ENCODE measurements around the gene KBTBD2. TPM values are rescaled to one million over a fixed set of nuclear protein-coding genes. Genes with fewer than 3 reads are reported as not detected.

The KBTBD2 gene
- total and polyA plus RNA-seq, 12 donors = 16.0 to 57.0 (median 25.8) TPM

- Histone ChIP-seq H3K4me1 (replicated peaks in 1 of 2) (peaks cover 42 to 51% of the 10 kb centered on the region in 2 donors), H3K9me3 (replicated peaks in 1 of 3) (no peaks in the 10 kb centered on the region), H3K27ac (peak overlapping the region; percentile 70 to 99 (median 98)), H3K4me3 (peak overlapping the region; percentile 16 to 98 (median 55)), H3K27me3 (no peaks in the 10 kb centered on the region), H3K36me3 (replicated peaks in 1 of 2) (no peaks in the 10 kb centered on the region)
- TF ChIP-seq POLR2A (IDR thresholded peaks at IDR 0.05) (peak in 1 of 2 donors; percentile 19), CTCF (IDR thresholded peaks at IDR 0.05) (no peak)
- peak in 3 of 7 donors; percentile 29 to 43 (median 41) for DNase-seq
- WGBS, 4 donors = 0 to 1% (median 0%) methylated on average over 16 of the region's 16 CpGs
- intact Hi-C loops (cut with DNase I) = loop anchor here in 1 of 2 donors (10.0 kb wide), 1 partner anchor 45 kb away; no protein-coding TSS in a partner anchor
Observed at GRCh38 chr7:32890010-32890792, 1.4 kb downstream of the KBTBD2 start.

GRCh38 chr7:32888505-32888904 is 3.1 kb downstream of the KBTBD2 start:
- Histone ChIP-seq H3K27me3 (no peaks in the 10 kb centered on the region), H3K4me3 (no peak overlapping the region), H3K27ac (no peak overlapping the region), H3K36me3 (replicated peaks in 1 of 2) (no peaks in the 10 kb centered on the region), H3K4me1 (replicated peaks in 1 of 2) (peaks cover 46 to 64% of the 10 kb centered on the region in 2 donors), H3K9me3 (replicated peaks in 1 of 3) (no peaks in the 10 kb centered on the region)
- no peak for TF ChIP-seq CTCF (IDR thresholded peaks at IDR 0.05)
- no peak for TF ChIP-seq POLR2A (IDR thresholded peaks at IDR 0.05)
- no peak for DNase-seq
- intact Hi-C loops (cut with DNase I) = no loop called here
- WGBS, 4 donors = 82 to 95% (median 92%) methylated on average over 6 of the region's 6 CpGs

GRCh38 chr7:32887395-32887794 is 4.2 kb downstream of the KBTBD2 start:
- Histone ChIP-seq H3K27ac (no peak overlapping the region), H3K27me3 (no peaks in the 10 kb centered on the region), H3K36me3 (replicated peaks in 1 of 2) (no peaks in the 10 kb centered on the region), H3K4me1 (replicated peaks in 1 of 2) (peaks cover 36 to 57% of the 10 kb centered on the region in 2 donors), H3K4me3 (no peak overlapping the region), H3K9me3 (replicated peaks in 1 of 3) (no peaks in the 10 kb centered on the region)
- WGBS, 4 donors = 45 to 51% (median 46%) methylated on average over 3 of the region's 3 CpGs
- intact Hi-C loops (cut with DNase I) = no loop called here
- TF ChIP-seq POLR2A (IDR thresholded peaks at IDR 0.05) (no peak), CTCF (IDR thresholded peaks at IDR 0.05) (no peak)
- DNase-seq = no peak

- Histone ChIP-seq H3K27me3 (no peaks in the 10 kb centered on the region), H3K9me3 (replicated peaks in 1 of 3) (no peaks in the 10 kb centered on the region), H3K36me3 (replicated peaks in 1 of 2) (no peaks in the 10 kb centered on the region), H3K4me3 (no peak overlapping the region), H3K4me1 (replicated peaks in 1 of 2) (peaks cover 10 to 58% of the 10 kb centered on the region in 2 donors), H3K27ac (peak overlapping the region in 1 of 5 donors; percentile 7)
- intact Hi-C loops (cut with DNase I) = no loop called here
- TF ChIP-seq CTCF (IDR thresholded peaks at IDR 0.05) = no peak
- no peak for TF ChIP-seq POLR2A (IDR thresholded peaks at IDR 0.05)
- no peak for DNase-seq
- WGBS, 4 donors = 82 to 87% (median 84%) methylated on average over 2 of the region's 2 CpGs
Observed at GRCh38 chr7:32881074-32881982, 10.2 kb downstream of the KBTBD2 start.
